DOHH2 (cell line): ENCODE results near the gene HSPA13.

Experiments used
- CTCF ChIP-seq: fragments of 200-600 bp; sonication (generic); IDR thresholded peaks from one replicate; pipeline ENCODE4 v1.5.1; 2014; ENCODE audit warnings: antibody characterized with exemption, mild to moderate bottlenecking, low read depth, low read length; ENCODE audit not compliant: poor library complexity, severe bottlenecking
- EZH2phosphoT487 ChIP-seq: fragments of 200-600 bp; sonication (generic); IDR thresholded peaks from 2 replicates; pipeline ENCODE4 v1.6.1; 2017; ENCODE audit warnings: borderline replicate concordance, mild to moderate bottlenecking, antibody characterized with exemption, low read length, moderate library complexity, mixed read lengths

DNA sequence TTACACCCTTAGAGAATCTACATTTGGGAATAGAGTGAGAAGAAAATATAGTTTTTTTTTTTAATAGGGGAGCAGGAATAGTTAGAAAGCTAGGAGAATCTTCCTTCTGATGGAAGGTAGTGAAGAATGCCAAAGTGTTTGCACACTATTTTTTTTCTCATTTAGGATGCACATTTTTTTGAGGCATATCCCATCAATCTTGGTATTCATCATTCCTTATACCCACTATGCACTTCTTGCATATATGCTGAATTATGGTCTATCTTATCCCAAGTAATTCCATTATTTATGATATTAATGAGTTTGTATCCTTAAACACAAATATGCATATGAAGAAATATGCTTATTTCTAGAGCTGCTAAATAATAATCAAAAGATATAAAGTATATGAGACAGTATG lies 28.4 kb downstream of the HSPA13 start:
- TF ChIP-seq CTCF (no peak), EZH2phosphoT487 (no peak)
